Panc1 (cell line): ENCODE results near the gene EXD3. TPM values are rescaled to one million over a fixed set of nuclear protein-coding genes. Genes with fewer than 3 reads are reported as not detected.

Experiments
- ATAC-seq: fragments of 200-7000 bp; cut with Tn5 transposase; 2 replicates; pipeline ENCODE4 v1.9.1; 2020; ENCODE audit warnings: mild to moderate bottlenecking, moderate library complexity
- BruUV-seq: library from RNA; stranded (reverse); fragments of 400-500 nt; replicated peaks from 2 replicates; lab custom pipeline; 2021; lab: Mats Ljungman, UMichigan
- CTCF ChIA-PET: fragments of 300-600 bp; sonication (Branson Sonifier 250); formaldehyde crosslinking; loops from one replicate; lab custom pipeline; 2022; ENCODE audit warnings: antibody characterized with exemption; lab: Charles Lee
- POLR2A ChIA-PET: fragments of 300-600 bp; sonication (Branson Sonifier 250); formaldehyde crosslinking; loops from one replicate; lab custom pipeline; 2022; ENCODE audit warnings: antibody characterized with exemption; lab: Charles Lee
- DNase-seq: peaks from one replicate; pipeline ENCODE4 v3.0.0-alpha.2; 2010; ENCODE audit warnings: low read depth, low spot score
- H3K27ac ChIP-seq: 2 replicates; pipeline ENCODE4 v1.5.1; 2011; ENCODE audit warnings: mild to moderate bottlenecking, low read length, inconsistent platforms
- H3K27me3 ChIP-seq: fragments of 200-500 bp; sonication (Bioruptor generic); 2 replicates; pipeline ENCODE4 v1.6.0; 2014; ENCODE audit warnings: low read length, inconsistent platforms; ENCODE audit not compliant: control insufficient read depth, insufficient read depth
- H3K36me3 ChIP-seq: fragments of 200-500 bp; sonication (Bioruptor generic); 2 replicates; pipeline ENCODE4 v1.5.1; 2014; ENCODE audit warnings: inconsistent platforms, mild to moderate bottlenecking, low read length, moderate library complexity; ENCODE audit not compliant: control insufficient read depth, insufficient read depth
- H3K4me1 ChIP-seq: 2 replicates; pipeline ENCODE4 v1.5.1; 2011; ENCODE audit warnings: inconsistent platforms, mild to moderate bottlenecking, low read length, moderate library complexity; ENCODE audit not compliant: control insufficient read depth, insufficient read depth
- H3K4me3 ChIP-seq, 2 experiments: 2 replicates each; pipeline ENCODE4 v1.5.1; 2011 to 2012; ENCODE audit warnings: low read depth in 2 of 2, low read length in 2 of 2, mild to moderate bottlenecking in 2 of 2, inconsistent platforms in 1 of 2, moderate library complexity in 1 of 2
- H3K9me3 ChIP-seq: fragments of 200-500 bp; sonication (Bioruptor generic); 2 replicates; pipeline ENCODE4 v1.5.1; 2014; ENCODE audit warnings: low read depth, mild to moderate bottlenecking, inconsistent platforms, low read length, moderate library complexity; ENCODE audit not compliant: control insufficient read depth, insufficient read depth
- POLR2AphosphoS5 ChIP-seq: IDR thresholded peaks from 2 replicates; pipeline ENCODE4 v1.6.1; 2012; ENCODE audit warnings: mild to moderate bottlenecking, low read depth, low read length, moderate library complexity
- SIN3A ChIP-seq: IDR thresholded peaks from 2 replicates; pipeline ENCODE4 v1.6.1; 2012; ENCODE audit warnings: low read depth, mild to moderate bottlenecking, low read length, moderate library complexity, borderline replicate concordance; ENCODE audit not compliant: insufficient read depth
- TCF7L2 ChIP-seq: IDR thresholded peaks from 2 replicates; pipeline ENCODE4 v1.6.1; 2011; ENCODE audit warnings: mild to moderate bottlenecking, low read depth, low read length, inconsistent platforms
- in situ Hi-C: cut with HindIII; loops from 2 replicates; pipeline ENCODE4 v1.10.0; 2016; ENCODE audit warnings: low sequenced_read_pairs, low pct_unique_long_range_greater_than_20kb
- intact Hi-C: fragments of 100-400 bp; cut with micrococcal nuclease; formaldehyde crosslinking; loops from one replicate; pipeline ENCODE4 v1.10.0; 2022; ENCODE audit not compliant: unreplicated experiment
- total RNA-seq: library from RNA; stranded (reverse); gene quantifications from one replicate; pipeline ENCODE4 v1.2.1, GENCODE V29; 2021; ENCODE audit not compliant: unreplicated experiment
- TF ChIP-seq, protein P1 (sequence below): fragments of 450-650 bp; IDR thresholded peaks from 2 replicates; pipeline ENCODE4 v1.5.1; 2017; ENCODE audit warnings: mild to moderate bottlenecking
- TF ChIP-seq, protein P2 (sequence below), 2 experiments: IDR thresholded peaks; 2 replicates each; pipeline ENCODE4 v1.6.1; 2011 to 2012; ENCODE audit warnings: low read depth in 2 of 2, control low read depth in 1 of 2, low read length in 1 of 2, mild to moderate bottlenecking in 1 of 2, moderate library complexity in 1 of 2; ENCODE audit not compliant: insufficient read depth in 1 of 2

Gene EXD3
- total RNA-seq, 1 experiment from 2014 or later = 9.2 TPM

DNA sequence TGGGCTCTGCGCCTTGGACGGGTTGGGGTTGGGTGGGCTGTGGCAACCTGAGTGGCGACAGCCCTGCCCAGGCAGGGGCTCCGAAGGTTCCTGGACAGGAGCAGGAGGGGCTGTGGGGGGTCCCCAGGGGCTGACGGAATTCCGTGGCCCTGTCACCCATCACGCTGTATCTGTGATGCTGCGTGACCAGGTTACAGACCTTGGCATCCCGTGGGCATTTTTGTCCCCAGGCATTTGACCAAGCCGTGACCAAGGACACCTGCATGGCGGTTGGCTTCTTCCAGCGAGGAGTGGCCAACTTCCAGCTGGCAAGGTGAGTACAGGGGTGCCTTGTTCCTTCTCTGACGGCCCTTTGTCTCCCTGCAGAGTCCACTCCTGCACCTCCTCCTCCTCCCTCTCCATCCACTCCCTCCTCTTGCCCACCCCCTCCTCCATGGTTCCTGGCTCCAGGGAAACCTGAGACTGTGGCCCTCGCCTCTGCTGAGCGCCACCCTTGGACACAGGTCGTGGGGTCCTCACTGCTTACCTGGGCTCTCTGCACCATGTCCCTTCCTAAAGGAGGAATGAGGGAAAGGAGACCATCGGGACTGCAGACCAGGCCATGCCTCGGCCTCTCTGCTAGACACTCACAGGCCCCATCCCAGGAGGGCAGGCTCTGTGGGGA lies 3.2 kb upstream of the EXD3 start:
- Histone ChIP-seq H3K4me1 (peaks cover 11% of the 10 kb centered on the region), H3K27me3 (no peaks in the 10 kb centered on the region), H3K9me3 (no peaks in the 10 kb centered on the region), H3K4me3 (no peak overlapping the region), H3K36me3 (peaks cover 4% of the 10 kb centered on the region; the same call in 1 of the 2 replicates), H3K27ac (no peak overlapping the region)
- no TSS peak for BruUV-seq
- CTCF ChIA-PET = no interaction called here
- POLR2A ChIA-PET = no interaction called here
- TF ChIP-seq SIN3A (no peak), POLR2AphosphoS5 (no peak), TCF7L2 (no peak)
- TF ChIP-seq, protein P1, sequence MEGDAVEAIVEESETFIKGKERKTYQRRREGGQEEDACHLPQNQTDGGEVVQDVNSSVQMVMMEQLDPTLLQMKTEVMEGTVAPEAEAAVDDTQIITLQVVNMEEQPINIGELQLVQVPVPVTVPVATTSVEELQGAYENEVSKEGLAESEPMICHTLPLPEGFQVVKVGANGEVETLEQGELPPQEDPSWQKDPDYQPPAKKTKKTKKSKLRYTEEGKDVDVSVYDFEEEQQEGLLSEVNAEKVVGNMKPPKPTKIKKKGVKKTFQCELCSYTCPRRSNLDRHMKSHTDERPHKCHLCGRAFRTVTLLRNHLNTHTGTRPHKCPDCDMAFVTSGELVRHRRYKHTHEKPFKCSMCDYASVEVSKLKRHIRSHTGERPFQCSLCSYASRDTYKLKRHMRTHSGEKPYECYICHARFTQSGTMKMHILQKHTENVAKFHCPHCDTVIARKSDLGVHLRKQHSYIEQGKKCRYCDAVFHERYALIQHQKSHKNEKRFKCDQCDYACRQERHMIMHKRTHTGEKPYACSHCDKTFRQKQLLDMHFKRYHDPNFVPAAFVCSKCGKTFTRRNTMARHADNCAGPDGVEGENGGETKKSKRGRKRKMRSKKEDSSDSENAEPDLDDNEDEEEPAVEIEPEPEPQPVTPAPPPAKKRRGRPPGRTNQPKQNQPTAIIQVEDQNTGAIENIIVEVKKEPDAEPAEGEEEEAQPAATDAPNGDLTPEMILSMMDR = no peak
- TF ChIP-seq, protein P2, sequence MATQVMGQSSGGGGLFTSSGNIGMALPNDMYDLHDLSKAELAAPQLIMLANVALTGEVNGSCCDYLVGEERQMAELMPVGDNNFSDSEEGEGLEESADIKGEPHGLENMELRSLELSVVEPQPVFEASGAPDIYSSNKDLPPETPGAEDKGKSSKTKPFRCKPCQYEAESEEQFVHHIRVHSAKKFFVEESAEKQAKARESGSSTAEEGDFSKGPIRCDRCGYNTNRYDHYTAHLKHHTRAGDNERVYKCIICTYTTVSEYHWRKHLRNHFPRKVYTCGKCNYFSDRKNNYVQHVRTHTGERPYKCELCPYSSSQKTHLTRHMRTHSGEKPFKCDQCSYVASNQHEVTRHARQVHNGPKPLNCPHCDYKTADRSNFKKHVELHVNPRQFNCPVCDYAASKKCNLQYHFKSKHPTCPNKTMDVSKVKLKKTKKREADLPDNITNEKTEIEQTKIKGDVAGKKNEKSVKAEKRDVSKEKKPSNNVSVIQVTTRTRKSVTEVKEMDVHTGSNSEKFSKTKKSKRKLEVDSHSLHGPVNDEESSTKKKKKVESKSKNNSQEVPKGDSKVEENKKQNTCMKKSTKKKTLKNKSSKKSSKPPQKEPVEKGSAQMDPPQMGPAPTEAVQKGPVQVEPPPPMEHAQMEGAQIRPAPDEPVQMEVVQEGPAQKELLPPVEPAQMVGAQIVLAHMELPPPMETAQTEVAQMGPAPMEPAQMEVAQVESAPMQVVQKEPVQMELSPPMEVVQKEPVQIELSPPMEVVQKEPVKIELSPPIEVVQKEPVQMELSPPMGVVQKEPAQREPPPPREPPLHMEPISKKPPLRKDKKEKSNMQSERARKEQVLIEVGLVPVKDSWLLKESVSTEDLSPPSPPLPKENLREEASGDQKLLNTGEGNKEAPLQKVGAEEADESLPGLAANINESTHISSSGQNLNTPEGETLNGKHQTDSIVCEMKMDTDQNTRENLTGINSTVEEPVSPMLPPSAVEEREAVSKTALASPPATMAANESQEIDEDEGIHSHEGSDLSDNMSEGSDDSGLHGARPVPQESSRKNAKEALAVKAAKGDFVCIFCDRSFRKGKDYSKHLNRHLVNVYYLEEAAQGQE (IDR thresholded peaks at IDR 0.05; ENCODE audit: insufficient read depth in 1 of 2, low read depth in 2 of 2, low read length in 1 of 2) = no peak
- intact Hi-C loops (loop anchor here (10.0 kb wide), 1 partner anchor 131 kb away; no protein-coding TSS in a partner anchor), in situ Hi-C loops (no loop called here)
- no peak for ATAC-seq
- no peak for DNase-seq

DNA sequence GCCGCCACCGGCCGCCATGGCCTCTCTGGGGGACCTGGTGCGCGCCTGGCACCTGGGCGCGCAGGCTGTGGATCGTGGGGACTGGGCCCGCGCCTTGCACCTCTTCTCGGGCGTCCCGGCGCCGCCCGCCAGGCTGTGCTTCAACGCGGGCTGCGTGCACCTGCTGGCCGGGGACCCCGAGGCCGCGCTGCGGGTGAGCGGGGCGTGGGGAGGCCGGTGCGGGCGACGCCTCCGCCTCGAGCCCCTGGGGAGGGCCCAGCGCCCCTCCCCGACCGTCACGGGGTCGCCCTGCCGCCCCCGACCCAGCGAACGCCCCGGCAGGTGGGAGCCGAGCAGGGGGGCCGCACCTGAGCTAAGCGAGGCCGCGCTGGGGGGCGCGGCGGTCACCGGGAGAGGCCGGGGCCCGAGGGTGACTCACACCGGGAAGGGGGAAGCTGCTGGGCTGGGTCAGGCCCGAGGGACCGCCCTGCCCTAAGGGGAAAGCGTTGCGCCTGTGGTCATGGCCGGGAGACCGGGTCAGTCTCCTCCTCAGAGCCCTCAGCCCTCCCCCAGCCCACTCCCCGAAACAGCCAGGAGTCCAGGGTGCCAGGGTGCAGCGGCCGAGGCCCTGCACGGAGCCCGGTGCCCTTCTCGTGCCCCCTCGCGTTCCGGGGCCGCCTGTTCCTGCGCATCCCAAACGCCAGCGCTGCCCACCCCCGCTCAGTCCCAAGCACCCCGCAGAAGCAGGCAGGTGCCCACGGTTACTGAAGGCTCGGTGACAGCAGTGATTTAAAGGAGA lies 741 bp upstream of the EXD3 start:
- intact Hi-C loops = loop anchor here (10.0 kb wide), 1 partner anchor 129 kb away; no protein-coding TSS in a partner anchor
- TF ChIP-seq, protein P2 (IDR thresholded peaks at IDR 0.05; ENCODE audit: insufficient read depth in 1 of 2, low read depth in 2 of 2, low read length in 1 of 2) = no peak
- TF ChIP-seq POLR2AphosphoS5 = no peak
- TF ChIP-seq, protein P1 = peak; percentile 67
- Histone ChIP-seq H3K27me3 (no peaks in the 10 kb centered on the region), H3K4me1 (peaks cover 6% of the 10 kb centered on the region), H3K9me3 (no peaks in the 10 kb centered on the region), H3K27ac (peak overlapping the region; percentile 29; the same call in 1 of the 2 replicates), H3K4me3 (peak overlapping the region; percentile 54 to 59), H3K36me3 (peaks cover 4% of the 10 kb centered on the region; the same call in 1 of the 2 replicates)
- ATAC-seq = peak; percentile 60
- in situ Hi-C loops = no loop called here
- BruUV-seq = no TSS peak
- DNase-seq = no peak
- POLR2A ChIA-PET = no interaction called here
- CTCF ChIA-PET = interaction anchor here (0.5 to 1.4 kb wide), 2 partner anchors 11 to 278 kb away, joined by 4 to 8 read pairs; no protein-coding TSS in a partner anchor
